Measurements from ENCODE around the gene PID1. TPM values are rescaled to one million over a fixed set of nuclear protein-coding genes. Genes with fewer than 3 reads are reported as not detected.

The PID1 gene
- total and polyA plus RNA-seq, 4 donors, result 13.3 to 52.0 (median 45.7) TPM

GRCh38 chr2:229150317-229150716 is 120.8 kb downstream of the PID1 start:
- no peak overlapping the region for H3K4me3 ChIP-seq (ENCODE audit: low read depth in 1 of 3, low read length in 3 of 3)
- peaks cover 0 to 24% (median 12%) of the 10 kb centered on the region in 4 donors for H3K36me3 ChIP-seq (ENCODE audit: control insufficient read depth in 4 of 4, insufficient read depth in 3 of 4, low read depth in 1 of 4, low read length in 3 of 4)
- no peak overlapping the region for H3K9ac ChIP-seq (ENCODE audit: low read depth in 1 of 2, low read length in 2 of 2)
- no peak overlapping the region for H3K27ac ChIP-seq (ENCODE audit: low read depth in 1 of 2, low read length in 2 of 2)
- no peaks in the 10 kb centered on the region for H3K4me1 ChIP-seq (ENCODE audit: control insufficient read depth in 4 of 4, insufficient read depth in 4 of 4, low read length in 3 of 4)
- WGBS, result 83% methylated on average over 4 of the region's 4 CpGs
- DNase-seq (ENCODE audit: low spot score), result no peak
- TF ChIP-seq JUND (IDR thresholded peaks at IDR 0.05), result no peak
- no peaks in the 10 kb centered on the region for H3K27me3 ChIP-seq (ENCODE audit: control insufficient read depth in 4 of 4, insufficient read depth in 4 of 4, low read length in 3 of 4)
- H3K9me3 ChIP-seq (ENCODE audit: control insufficient read depth in 4 of 4, low read length in 3 of 4), result peaks cover 0 to 3% (median 2%) of the 10 kb centered on the region in 4 donors

GRCh38 chr2:229141424-229142025 is 129.6 kb downstream of the PID1 start:
- Histone ChIP-seq H3K9me3 (ENCODE audit: control insufficient read depth in 4 of 4, low read length in 3 of 4) (no peaks in the 10 kb centered on the region), H3K4me3 (ENCODE audit: low read depth in 1 of 3, low read length in 3 of 3) (no peak overlapping the region), H3K9ac (ENCODE audit: low read depth in 1 of 2, low read length in 2 of 2) (no peak overlapping the region), H3K27ac (ENCODE audit: low read depth in 1 of 2, low read length in 2 of 2) (no peak overlapping the region), H3K27me3 (ENCODE audit: control insufficient read depth in 4 of 4, insufficient read depth in 4 of 4, low read length in 3 of 4) (no peaks in the 10 kb centered on the region), H3K4me1 (ENCODE audit: control insufficient read depth in 4 of 4, insufficient read depth in 4 of 4, low read length in 3 of 4) (no peaks in the 10 kb centered on the region), H3K36me3 (ENCODE audit: control insufficient read depth in 4 of 4, insufficient read depth in 3 of 4, low read depth in 1 of 4, low read length in 3 of 4) (peaks cover 0 to 2% (median under 1%) of the 10 kb centered on the region in 4 donors)
- DNase-seq (ENCODE audit: low spot score), result no peak
- WGBS, result 83% methylated on average over 3 of the region's 3 CpGs
- TF ChIP-seq HNF4A (conservative IDR thresholded peaks at IDR 0.05) (no peak), REST (IDR thresholded peaks at IDR 0.05) (no peak), ZBTB33 (IDR thresholded peaks at IDR 0.05) (no peak), ATF3 (IDR thresholded peaks at IDR 0.05) (no peak), GABPA (IDR thresholded peaks at IDR 0.05 in 1 of 2, conservative IDR thresholded peaks at IDR 0.05 in 1 of 2) (no peak), EGR1 (IDR thresholded peaks at IDR 0.05; ENCODE audit: low read depth in 2 of 2) (no peak), CTCF (IDR thresholded peaks at IDR 0.05; ENCODE audit: low read depth, low read length, missing input control) (no peak), NR2F2 (IDR thresholded peaks at IDR 0.05) (no peak), HNF4G (IDR thresholded peaks at IDR 0.05) (no peak)
